ENCODE measurements around the gene POU6F1. TPM values are rescaled to one million over a fixed set of nuclear protein-coding genes. Genes with fewer than 3 reads are reported as not detected.
"Not testable (repeated sequence)": the region's sequence is repeated elsewhere in the genome, so short reads cannot be mapped to it uniquely, and the experiment has no call there.

POU6F1 gene
- total and polyA plus RNA-seq, 12 donors: 4.1 to 13.9 (median 7.8) TPM

DNA sequence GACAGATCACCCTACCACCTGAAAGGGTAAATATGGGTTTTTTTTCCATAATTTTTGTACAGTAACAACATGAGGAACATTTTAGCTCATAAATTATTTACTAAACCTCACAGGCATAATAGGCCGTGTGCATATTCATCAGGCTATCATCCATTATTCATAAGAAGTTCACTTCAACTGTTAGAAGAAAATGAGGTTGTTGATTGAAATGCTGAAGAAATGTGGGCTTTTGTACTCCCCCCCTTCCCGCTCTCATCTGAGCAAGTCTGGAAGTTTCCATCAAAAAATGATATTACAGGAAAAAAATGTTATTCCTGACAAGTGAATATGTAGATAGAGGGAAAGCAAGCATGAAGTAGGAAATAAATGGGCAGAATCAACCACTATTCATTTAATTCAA lies 7.9 kb upstream of the POU6F1 start:
- H3K4me3 ChIP-seq: no peak overlapping the region
- H3K27me3 ChIP-seq: no peaks in the 10 kb centered on the region
- DNase-seq (no peak), ATAC-seq (no peak)
- no peaks in the 10 kb centered on the region for H3K4me1 ChIP-seq
- intact Hi-C loops (cut with DNase I): no loop called here
- H3K27ac ChIP-seq: no peak overlapping the region
- H3K36me3 ChIP-seq: no peaks in the 10 kb centered on the region
- TF ChIP-seq, protein P1, sequence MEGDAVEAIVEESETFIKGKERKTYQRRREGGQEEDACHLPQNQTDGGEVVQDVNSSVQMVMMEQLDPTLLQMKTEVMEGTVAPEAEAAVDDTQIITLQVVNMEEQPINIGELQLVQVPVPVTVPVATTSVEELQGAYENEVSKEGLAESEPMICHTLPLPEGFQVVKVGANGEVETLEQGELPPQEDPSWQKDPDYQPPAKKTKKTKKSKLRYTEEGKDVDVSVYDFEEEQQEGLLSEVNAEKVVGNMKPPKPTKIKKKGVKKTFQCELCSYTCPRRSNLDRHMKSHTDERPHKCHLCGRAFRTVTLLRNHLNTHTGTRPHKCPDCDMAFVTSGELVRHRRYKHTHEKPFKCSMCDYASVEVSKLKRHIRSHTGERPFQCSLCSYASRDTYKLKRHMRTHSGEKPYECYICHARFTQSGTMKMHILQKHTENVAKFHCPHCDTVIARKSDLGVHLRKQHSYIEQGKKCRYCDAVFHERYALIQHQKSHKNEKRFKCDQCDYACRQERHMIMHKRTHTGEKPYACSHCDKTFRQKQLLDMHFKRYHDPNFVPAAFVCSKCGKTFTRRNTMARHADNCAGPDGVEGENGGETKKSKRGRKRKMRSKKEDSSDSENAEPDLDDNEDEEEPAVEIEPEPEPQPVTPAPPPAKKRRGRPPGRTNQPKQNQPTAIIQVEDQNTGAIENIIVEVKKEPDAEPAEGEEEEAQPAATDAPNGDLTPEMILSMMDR (IDR thresholded peaks at IDR 0.05): no peak
- no peaks in the 10 kb centered on the region for H3K9me3 ChIP-seq
- 90 to 93% methylated on average over 2 of the region's 2 CpGs for WGBS, 2 donors

DNA sequence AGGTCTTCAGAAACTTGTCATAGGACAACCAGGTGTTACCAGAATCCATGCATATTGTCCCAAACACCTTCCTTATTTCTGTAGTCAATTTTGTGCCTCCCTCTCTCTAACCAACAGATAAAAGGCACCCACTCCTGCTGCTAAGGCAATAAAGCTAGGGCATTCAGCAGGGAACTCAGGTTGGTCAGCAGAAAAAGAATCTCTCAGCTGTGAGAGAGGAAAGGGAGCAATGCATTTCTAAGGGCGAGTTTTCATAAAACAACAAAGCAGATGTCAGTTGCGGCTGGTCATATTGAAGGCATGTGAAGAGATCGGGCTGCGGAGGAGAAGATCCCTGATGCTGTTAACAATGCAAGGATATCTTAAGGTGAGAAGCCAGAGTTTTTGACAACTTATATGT lies 7.4 kb upstream of the POU6F1 start:
- no peak overlapping the region for H3K4me3 ChIP-seq
- H3K27me3 ChIP-seq: no peaks in the 10 kb centered on the region
- WGBS, 2 donors: 93 to 94% methylated on average over 4 of the region's 4 CpGs
- H3K36me3 ChIP-seq: no peaks in the 10 kb centered on the region
- intact Hi-C loops (cut with DNase I): no loop called here
- no peak overlapping the region for H3K27ac ChIP-seq
- no peaks in the 10 kb centered on the region for H3K4me1 ChIP-seq
- TF ChIP-seq, protein P1 (IDR thresholded peaks at IDR 0.05): no peak
- no peaks in the 10 kb centered on the region for H3K9me3 ChIP-seq
- DNase-seq: no peak
- ATAC-seq: no peak

GRCh38 chr12:51224625-51225024 lies 6.8 kb upstream of the POU6F1 start:
- H3K9me3 ChIP-seq: no peaks in the 10 kb centered on the region
- WGBS, 2 donors: 90 to 93% methylated on average over 3 of the region's 3 CpGs
- intact Hi-C loops (cut with DNase I): no loop called here
- no peak overlapping the region for H3K27ac ChIP-seq
- no peaks in the 10 kb centered on the region for H3K27me3 ChIP-seq
- H3K4me1 ChIP-seq: peaks cover 0 to 1% (median 0%) of the 10 kb centered on the region in 9 donors
- DNase-seq (no peak), ATAC-seq (no peak)
- H3K4me3 ChIP-seq: no peak overlapping the region
- no peaks in the 10 kb centered on the region for H3K36me3 ChIP-seq
- TF ChIP-seq, protein P1 (IDR thresholded peaks at IDR 0.05): no peak

DNA sequence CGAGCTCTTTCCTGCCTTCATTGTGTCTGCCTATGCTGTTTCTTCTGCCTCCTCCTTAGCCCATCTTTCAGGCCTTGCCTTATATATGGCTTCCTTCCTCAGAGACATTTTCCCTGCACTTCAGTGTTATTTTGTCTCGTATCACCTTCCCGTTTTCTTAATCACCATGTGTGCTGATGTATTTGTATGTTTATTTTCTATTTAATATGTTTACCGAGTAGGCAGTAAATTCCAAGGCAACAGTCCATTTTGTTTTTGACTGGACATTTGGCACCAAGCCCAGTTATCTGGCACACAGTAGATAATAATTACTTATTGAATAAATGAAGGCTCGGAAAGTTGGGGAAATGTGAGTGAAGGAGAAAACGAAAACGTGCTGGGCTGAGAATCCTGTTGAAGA lies 4.6 kb upstream of the POU6F1 start:
- DNase-seq (no peak), ATAC-seq (no peak)
- Histone ChIP-seq H3K4me1 (peaks cover 6 to 16% (median 12%) of the 10 kb centered on the region in 9 donors), H3K4me3 (no peak overlapping the region), H3K36me3 (no peaks in the 10 kb centered on the region), H3K9me3 (no peaks in the 10 kb centered on the region), H3K27ac (no peak overlapping the region), H3K27me3 (no peaks in the 10 kb centered on the region)
- TF ChIP-seq, protein P1 (IDR thresholded peaks at IDR 0.05): no peak
- intact Hi-C loops (cut with DNase I): no loop called here
- 45 to 50% methylated on average over 7 of the region's 7 CpGs for WGBS, 2 donors

DNA sequence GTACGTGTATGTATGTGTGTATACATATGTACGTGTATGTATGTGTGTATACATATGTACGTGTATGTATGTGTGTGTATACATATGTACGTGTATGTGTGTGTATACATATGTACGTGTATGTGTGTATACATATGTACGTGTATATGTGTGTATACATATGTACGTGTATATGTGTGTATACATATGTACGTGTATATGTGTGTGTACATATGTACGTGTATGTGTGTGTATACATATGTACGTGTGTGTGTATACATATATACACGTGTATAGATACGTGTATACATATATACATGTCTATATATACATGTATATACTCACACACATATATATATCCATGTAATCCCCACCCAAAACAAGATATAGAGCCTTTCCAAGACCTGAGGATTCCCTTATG lies 2.0 kb upstream of the POU6F1 start:
- peaks cover 6 to 26% (median 19%) of the 10 kb centered on the region in 9 donors for H3K4me1 ChIP-seq
- not testable (repeated sequence) for H3K4me3 ChIP-seq, H3K27me3 ChIP-seq, DNase-seq, H3K36me3 ChIP-seq, ATAC-seq, H3K9me3 ChIP-seq, H3K27ac ChIP-seq
- WGBS, 2 donors: 83 to 91% methylated on average over 12 of the region's 12 CpGs
- intact Hi-C loops (cut with DNase I): loop anchor here in 6 of 10 donors (2.0 to 5.0 kb wide), 5 partner anchors 19 to 173 kb away; partner anchors contain the start of genes DAZAP2 (in 2 of the 6), TFCP2 (in 2 of the 6) and LETMD1 (in 1 of the 6)

Measured in heart right ventricle (tissue), 16 donors.